NT2/D1 (cell line): ENCODE results near the gene FXYD3.

Experiments used
- SUZ12 ChIP-seq: IDR thresholded peaks from 2 replicates; pipeline ENCODE4 v1.6.1; 2011; ENCODE audit not compliant: insufficient read length, insufficient read depth; ENCODE audit errors: extremely low read depth
- YY1 ChIP-seq: IDR thresholded peaks from 2 replicates; pipeline ENCODE4 v1.6.1; 2011; ENCODE audit not compliant: insufficient read length, insufficient read depth
- ZNF274 ChIP-seq: IDR thresholded peaks from 2 replicates; pipeline ENCODE4 v1.6.1; 2011; ENCODE audit warnings: mild to moderate bottlenecking, low read depth, low read length

DNA sequence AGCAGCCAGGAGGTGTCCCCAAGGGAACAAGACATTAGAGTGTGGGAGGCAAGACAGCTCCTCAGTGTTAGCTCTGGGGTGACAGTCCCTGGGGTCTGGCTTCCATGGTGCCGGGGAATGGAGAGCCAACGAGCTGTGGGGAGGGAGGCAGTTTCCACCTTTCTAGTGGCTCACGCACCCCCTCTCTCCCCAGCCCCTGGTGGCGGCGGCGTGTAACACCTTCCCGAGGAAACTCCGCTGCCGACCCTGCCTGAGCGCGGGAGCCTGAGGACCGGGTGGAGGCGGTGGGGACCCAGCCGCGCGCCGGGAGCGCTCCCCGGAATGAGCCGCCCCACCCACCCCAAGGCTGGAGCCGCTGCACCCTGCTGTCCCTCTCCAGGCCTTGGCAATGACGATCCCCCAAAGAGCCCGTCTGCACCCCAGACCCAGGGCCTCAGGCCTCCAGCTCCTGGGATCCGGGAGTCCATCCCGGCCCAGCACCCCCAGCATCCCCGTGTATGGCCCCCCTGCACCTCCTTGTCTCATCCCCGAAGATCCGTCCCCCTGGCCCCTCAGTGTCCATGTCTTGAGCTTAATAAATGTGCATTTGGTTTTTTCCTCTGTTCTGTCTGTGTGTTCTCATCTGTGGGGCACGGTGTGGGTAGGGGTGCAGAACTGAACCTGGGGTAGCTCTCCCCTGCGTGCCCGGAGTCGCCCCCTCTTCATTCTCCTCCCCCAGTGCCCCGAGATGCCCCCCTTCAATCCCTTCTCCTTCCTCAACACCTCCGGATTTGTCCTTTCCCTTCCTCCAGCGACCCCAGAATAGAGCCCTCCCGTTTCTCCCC is 38.3 kb downstream of the FXYD3 start:
- TF ChIP-seq SUZ12 (no peak), ZNF274 (no peak), YY1 (no peak)
